ELR (cell line): ENCODE measurements around the gene ARRDC1.
"Not testable (repeated sequence)": the region's sequence is repeated elsewhere in the genome, so short reads cannot be mapped to it uniquely, and the experiment has no call there.

Experiments used
- DNase-seq: peaks from one replicate; pipeline ENCODE4 v3.0.0-alpha.2; 2015; ENCODE audit warnings: low read depth

The ARRDC1 gene

GRCh38 chr9:137586854-137587253 lies 18.6 kb upstream of the ARRDC1 start:
- DNase-seq, result no peak

- DNase-seq, result no peak
Observed at GRCh38 chr9:137588311-137588710, 17.2 kb upstream of the ARRDC1 start.

- no peak for DNase-seq
Observed at GRCh38 chr9:137588891-137589290, 16.6 kb upstream of the ARRDC1 start.

GRCh38 chr9:137589441-137590122 lies 15.9 kb upstream of the ARRDC1 start:
- DNase-seq, result peak; percentile 34

- no peak for DNase-seq
Observed at GRCh38 chr9:137590123-137590468, 15.4 kb upstream of the ARRDC1 start.

GRCh38 chr9:137590469-137591383 lies 14.8 kb upstream of the ARRDC1 start, which contains the start of gene ZMYND19:
Gene ZMYND19 (minus strand): TSS chr9:137590512. CDS start chr9:137590263, 249 bp downstream.
- DNase-seq, result peak; percentile 90

GRCh38 chr9:137592767-137593166 lies 12.7 kb upstream of the ARRDC1 start:
- no peak for DNase-seq

- DNase-seq, result no peak
Observed at GRCh38 chr9:137593176-137593575, 12.3 kb upstream of the ARRDC1 start.

- not testable (repeated sequence) for DNase-seq
Observed at GRCh38 chr9:137596577-137596976, 8.9 kb upstream of the ARRDC1 start.

GRCh38 chr9:137598943-137599342 lies 6.5 kb upstream of the ARRDC1 start:
- no peak for DNase-seq

- DNase-seq, result no peak
Observed at GRCh38 chr9:137602661-137603060, 2.8 kb upstream of the ARRDC1 start.

GRCh38 chr9:137603879-137604278 lies 1.6 kb upstream of the ARRDC1 start:
- no peak for DNase-seq

- no peak for DNase-seq
Observed at GRCh38 chr9:137604345-137605086, 970 bp upstream of the ARRDC1 start.

GRCh38 chr9:137606005-137606621 lies 627 bp downstream of the ARRDC1 start:
- DNase-seq, result no peak

- no peak for DNase-seq
Observed at GRCh38 chr9:137606734-137607138, 1.2 kb downstream of the ARRDC1 start.

- DNase-seq, result peak; percentile 40
Observed at GRCh38 chr9:137607141-137607857, 1.8 kb downstream of the ARRDC1 start.

- DNase-seq, result no peak
Observed at GRCh38 chr9:137610944-137611343, 5.5 kb downstream of the ARRDC1 start.

- peak; percentile 96 for DNase-seq
Observed at GRCh38 chr9:137611623-137612609, 6.4 kb downstream of the ARRDC1 start.

- DNase-seq, result no peak
Observed at GRCh38 chr9:137612741-137613142, 7.3 kb downstream of the ARRDC1 start.

GRCh38 chr9:137613259-137613658 lies 7.8 kb downstream of the ARRDC1 start:
- no peak for DNase-seq
